ENCODE measurements around the gene TUB.

- TF ChIP-seq CTCF (optimal IDR thresholded peaks at IDR 0.05 in 1 of 3, IDR thresholded peaks at IDR 0.05 in 1 of 3, conservative IDR thresholded peaks at IDR 0.05 in 1 of 3; ENCODE audit: extremely low read depth in 1 of 3, insufficient read depth in 2 of 3, low read length in 3 of 3) (no peak), EZH2 (IDR thresholded peaks at IDR 0.05; ENCODE audit: low read length) (no peak)
Measured at GRCh38 chr11:8093931-8094575, 13.0 kb downstream of the TUB start.

All from keratinocyte (primary cell).